Immature natural killer cell (primary cell): ENCODE data around the gene LRP8. TPM values are rescaled to one million over a fixed set of nuclear protein-coding genes. Genes with fewer than 3 reads are reported as not detected.
"Not testable (repeated sequence)": the region's sequence is repeated elsewhere in the genome, so short reads cannot be mapped to it uniquely, and the experiment has no call there.

ENCODE experiments used
- DNase-seq, 3 donors: peaks; one replicate each; pipeline ENCODE4 v3.0.0; 2022; ENCODE audit warnings: mixed read lengths in 1 of 3
- H3K27ac Mint-ChIP-seq, 6 donors: one replicate each; pipeline ENCODE4 v1.8.0; 2020; ENCODE audit warnings: mixed read lengths in 6 of 6, mild to moderate bottlenecking in 5 of 6, inconsistent platforms in 4 of 6, moderate library complexity in 3 of 6
- H3K27me3 Mint-ChIP-seq, 3 donors: one replicate each; pipeline ENCODE4 v1.8.0; 2020 to 2021; ENCODE audit warnings: low read depth in 3 of 3, mild to moderate bottlenecking in 3 of 3, mixed read lengths in 3 of 3, moderate library complexity in 3 of 3, inconsistent platforms in 1 of 3
- H3K36me3 Mint-ChIP-seq, 3 donors: one replicate each; pipeline ENCODE4 v1.8.0; 2020; ENCODE audit warnings: mixed read lengths in 3 of 3, inconsistent platforms in 2 of 3, mild to moderate bottlenecking in 2 of 3
- H3K4me1 Mint-ChIP-seq, 2 donors: one replicate each; pipeline ENCODE4 v1.8.0; 2020; ENCODE audit warnings: inconsistent platforms in 2 of 2, mild to moderate bottlenecking in 2 of 2, mixed read lengths in 2 of 2, moderate library complexity in 1 of 2
- H3K4me3 Mint-ChIP-seq, 5 donors: one replicate each; pipeline ENCODE4 v1.8.0; 2020; ENCODE audit warnings: mild to moderate bottlenecking in 5 of 5, mixed read lengths in 5 of 5, inconsistent platforms in 3 of 5, moderate library complexity in 3 of 5
- H3K9me3 Mint-ChIP-seq, 6 donors: one replicate each; pipeline ENCODE4 v1.8.0; 2020; ENCODE audit warnings: mild to moderate bottlenecking in 6 of 6, mixed read lengths in 6 of 6, inconsistent platforms in 4 of 6, moderate library complexity in 3 of 6
- polyA plus RNA-seq, 3 donors: library from polyadenylated mRNA; unstranded; fragments of 300-500 nt; fragmentation: Illumina TruSeq; gene quantifications; one replicate each; pipeline ENCODE4 v1.2.3, GENCODE V29; 2021

LRP8 gene
- polyA plus RNA-seq, 3 donors from 2014 or later = 0.86 to 3.4 (median 1.1) TPM

- Mint-ChIP-seq H3K4me3 (peak overlapping the region in 1 of 5 donors; percentile 22), H3K27me3 (peaks cover 11 to 14% (median 13%) of the 10 kb centered on the region in 3 donors), H3K36me3 (peaks cover 0 to 13% (median 0%) of the 10 kb centered on the region in 3 donors), H3K27ac (peak overlapping the region in 5 of 6 donors; percentile 55 to 98 (median 95)), H3K9me3 (no peaks in the 10 kb centered on the region), H3K4me1 (peaks cover 24 to 26% of the 10 kb centered on the region in 2 donors)
- DNase-seq = no peak
Measured at GRCh38 chr1:53218201-53218600, 109.7 kb downstream of the LRP8 start.

GRCh38 chr1:53214376-53214940 is 113.4 kb downstream of the LRP8 start:
- Mint-ChIP-seq H3K36me3 (peaks cover 5 to 30% (median 10%) of the 10 kb centered on the region in 3 donors), H3K4me1 (peaks cover 8 to 9% of the 10 kb centered on the region in 2 donors), H3K4me3 (no peak overlapping the region), H3K27ac (peak overlapping the region in 1 of 6 donors; percentile 11), H3K9me3 (no peaks in the 10 kb centered on the region), H3K27me3 (peaks cover 0 to 3% (median 2%) of the 10 kb centered on the region in 3 donors)
- DNase-seq = no peak

- H3K36me3 Mint-ChIP-seq = peaks cover 24 to 56% (median 26%) of the 10 kb centered on the region in 3 donors
- H3K27ac Mint-ChIP-seq = no peak overlapping the region
Measured at GRCh38 chr1:53210954-53211353, 116.9 kb downstream of the LRP8 start.

GRCh38 chr1:53210352-53210751 is 117.5 kb downstream of the LRP8 start:
- Mint-ChIP-seq H3K4me3 (no peak overlapping the region), H3K36me3 (peaks cover 25 to 55% (median 27%) of the 10 kb centered on the region in 3 donors), H3K9me3 (peaks cover 0 to 7% (median under 1%) of the 10 kb centered on the region in 6 donors), H3K27ac (no peak overlapping the region), H3K27me3 (peaks cover 0 to 2% (median 1%) of the 10 kb centered on the region in 3 donors), H3K4me1 (no peaks in the 10 kb centered on the region)
- no peak for DNase-seq

More at GRCh38 chr1:53210954-53211353, 116.9 kb downstream of the LRP8 start:
- DNase-seq = no peak
- H3K4me3 Mint-ChIP-seq = no peak overlapping the region
- H3K4me1 Mint-ChIP-seq = no peaks in the 10 kb centered on the region
- peaks cover 0 to 7% (median 0%) of the 10 kb centered on the region in 6 donors for H3K9me3 Mint-ChIP-seq
- H3K27me3 Mint-ChIP-seq = peaks cover 0 to 3% (median 2%) of the 10 kb centered on the region in 3 donors

- H3K36me3 Mint-ChIP-seq = peaks cover 51 to 70% (median 51%) of the 10 kb centered on the region in 3 donors
- DNase-seq = no peak
- peak overlapping the region in 1 of 6 donors; percentile 2 for H3K27ac Mint-ChIP-seq
- peaks cover 0 to 7% (median 4%) of the 10 kb centered on the region in 6 donors for H3K9me3 Mint-ChIP-seq
- H3K4me3 Mint-ChIP-seq = no peak overlapping the region
- H3K4me1 Mint-ChIP-seq = no peaks in the 10 kb centered on the region
- H3K27me3 Mint-ChIP-seq = peaks cover 0 to 2% (median 1%) of the 10 kb centered on the region in 3 donors
Measured at GRCh38 chr1:53207726-53208125, 120.1 kb downstream of the LRP8 start.

GRCh38 chr1:53206735-53207379 is 121.0 kb downstream of the LRP8 start:
- Mint-ChIP-seq H3K27ac (no peak overlapping the region), H3K27me3 (peaks cover 0 to 1% (median 0%) of the 10 kb centered on the region in 3 donors), H3K4me3 (no peak overlapping the region), H3K36me3 (peaks cover 50 to 72% (median 52%) of the 10 kb centered on the region in 3 donors), H3K4me1 (no peaks in the 10 kb centered on the region), H3K9me3 (peaks cover 0 to 7% (median 4%) of the 10 kb centered on the region in 6 donors)
- DNase-seq = no peak

- not testable (repeated sequence) for H3K9me3 Mint-ChIP-seq, H3K4me3 Mint-ChIP-seq, H3K4me1 Mint-ChIP-seq, H3K27ac Mint-ChIP-seq, DNase-seq, H3K27me3 Mint-ChIP-seq
- H3K36me3 Mint-ChIP-seq = peaks cover 50 to 69% (median 52%) of the 10 kb centered on the region in 3 donors
Measured at GRCh38 chr1:53206083-53206685, 121.7 kb downstream of the LRP8 start.

- H3K27me3 Mint-ChIP-seq, H3K4me1 Mint-ChIP-seq, H3K4me3 Mint-ChIP-seq, H3K27ac Mint-ChIP-seq, DNase-seq, H3K9me3 Mint-ChIP-seq: not testable (repeated sequence)
- H3K36me3 Mint-ChIP-seq = peaks cover 50 to 73% (median 52%) of the 10 kb centered on the region in 3 donors
Measured at GRCh38 chr1:53205496-53205895, 122.4 kb downstream of the LRP8 start.

- Mint-ChIP-seq H3K27ac (no peak overlapping the region), H3K27me3 (no peaks in the 10 kb centered on the region), H3K4me3 (no peak overlapping the region), H3K9me3 (peaks cover 0 to 7% (median 4%) of the 10 kb centered on the region in 6 donors), H3K4me1 (peaks cover 0 to under 1% of the 10 kb centered on the region in 2 donors), H3K36me3 (peaks cover 43 to 59% (median 47%) of the 10 kb centered on the region in 3 donors)
- no peak for DNase-seq
Measured at GRCh38 chr1:53203466-53203865, 124.4 kb downstream of the LRP8 start.

- H3K36me3 Mint-ChIP-seq = peaks cover 9 to 18% (median 12%) of the 10 kb centered on the region in 3 donors
- H3K4me3 Mint-ChIP-seq = peak overlapping the region; percentile 87 to 99 (median 96)
- no peaks in the 10 kb centered on the region for H3K9me3 Mint-ChIP-seq
- peaks cover 3 to 9% (median 9%) of the 10 kb centered on the region in 3 donors for H3K27me3 Mint-ChIP-seq
- H3K4me1 Mint-ChIP-seq = peaks cover 24 to 28% of the 10 kb centered on the region in 2 donors
- peak overlapping the region; percentile 98 to 100 (median 100) for H3K27ac Mint-ChIP-seq
- no peak for DNase-seq
Measured at GRCh38 chr1:53198241-53198651, 129.6 kb downstream of the LRP8 start.

- Mint-ChIP-seq H3K4me1 (peaks cover 24 to 28% of the 10 kb centered on the region in 2 donors), H3K27me3 (peaks cover 3 to 9% (median 9%) of the 10 kb centered on the region in 3 donors), H3K9me3 (no peaks in the 10 kb centered on the region), H3K27ac (peak overlapping the region; percentile 98 to 100 (median 100)), H3K4me3 (peak overlapping the region; percentile 87 to 99 (median 96)), H3K36me3 (peaks cover 2 to 11% (median 6%) of the 10 kb centered on the region in 3 donors)
- no peak for DNase-seq
Measured at GRCh38 chr1:53197291-53198200, 130.3 kb downstream of the LRP8 start.

- peak within 1 kb of the TSS; percentile 98 to 100 (median 100) for H3K27ac Mint-ChIP-seq
- H3K4me3 Mint-ChIP-seq = peak within 1 kb of the TSS; percentile 87 to 99 (median 96)
- peaks cover 24 to 28% of the 10 kb centered on the region in 2 donors for H3K4me1 Mint-ChIP-seq
Measured at GRCh38 chr1:53196485-53197290, 131.2 kb downstream of the LRP8 start, which contains the start of gene CPT2. TSS of gene CPT2 (plus strand) at chr1:53196824. CDS start at chr1:53196944, 120 bp downstream.

More at GRCh38 chr1:53196485-53197290, 131.2 kb downstream of the LRP8 start, which contains the start of gene CPT2:
- peaks cover 3 to 9% (median 9%) of the 10 kb centered on the region in 3 donors for H3K27me3 Mint-ChIP-seq
- peak; percentile 95 to 96 (median 95) for DNase-seq
- H3K9me3 Mint-ChIP-seq = no peaks in the 10 kb centered on the region
- peaks cover 0 to 6% (median 4%) of the 10 kb centered on the region in 3 donors for H3K36me3 Mint-ChIP-seq
